Endothelial cell of umbilical vein (primary cell): ENCODE results near the gene TEDC2. TPM values are rescaled to one million over a fixed set of nuclear protein-coding genes. Genes with fewer than 3 reads are reported as not detected.
A peak's percentile ranks its signal among the peaks of the same experiment; 100 is the strongest.

Experiments used
- BruUV-seq: library from RNA; stranded (reverse); fragments of 400-500 nt; replicated peaks from 2 replicates; lab custom pipeline; 2021; lab: Mats Ljungman, UMichigan
- CTCF ChIA-PET: fragments of 300-600, 350-600 bp; sonication (Branson Sonifier 250); formaldehyde crosslinking; loops from one replicate; lab custom pipeline; 2021; ENCODE audit warnings: antibody characterized with exemption, inconsistent platforms; lab: Charles Lee
- POLR2A ChIA-PET: fragments of 300-600, 350-600 bp; sonication (Branson Sonifier 250); formaldehyde crosslinking; loops from one replicate; lab custom pipeline; 2021; ENCODE audit warnings: antibody characterized with exemption, inconsistent platforms; lab: Charles Lee
- DNase-seq: peaks from one replicate; pipeline ENCODE4 v3.0.0-alpha.2; 2011; ENCODE audit warnings: low read depth, low spot score
- FAIRE-seq: peaks from 2 replicates; lab custom pipeline; 2011; peaks lifted over from hg19 to GRCh38; lab: Jason Lieb, UNC
- H2AFZ ChIP-seq: 2 replicates; pipeline ENCODE4 v1.6.0; 2012; ENCODE audit warnings: low read depth, low read length, control low read depth, inconsistent platforms
- H3K27ac ChIP-seq: 2 replicates; pipeline ENCODE4 v1.5.1; 2011; ENCODE audit warnings: low read depth, mild to moderate bottlenecking, control low read depth, low read length, moderate library complexity; ENCODE audit not compliant: insufficient read depth
- H3K27me3 ChIP-seq, 2 experiments: 2 replicates each; pipeline versions ENCODE4 v1.6.0 to v1.6.1; 2011; ENCODE audit warnings: low read length in 2 of 2, mixed read lengths in 1 of 2; ENCODE audit not compliant: control insufficient read depth in 2 of 2, insufficient read depth in 2 of 2
- H3K36me3 ChIP-seq, 2 experiments: 2 replicates in 1 of 2; 3 replicates in 1 of 2; pipeline ENCODE4 v1.5.1; 2011; ENCODE audit warnings: low read length in 2 of 2, mild to moderate bottlenecking in 1 of 2, moderate library complexity in 1 of 2; ENCODE audit not compliant: control insufficient read depth in 2 of 2, insufficient read depth in 2 of 2; ENCODE audit errors: extremely low read depth in 1 of 2
- H3K4me1 ChIP-seq: 3 replicates; pipeline ENCODE4 v1.5.1; 2011; ENCODE audit warnings: mild to moderate bottlenecking, low read length; ENCODE audit not compliant: control insufficient read depth, insufficient read depth; ENCODE audit errors: extremely low read depth
- H3K4me2 ChIP-seq: 2 replicates; pipeline ENCODE4 v1.6.1; 2011; ENCODE audit warnings: low read length, control low read depth, mixed read lengths; ENCODE audit not compliant: insufficient read depth
- H3K4me3 ChIP-seq, 3 experiments: fragments of 200-600 bp in 1 of 3; sonication (generic), shearing (Covaris generic) in 1 of 3; replicated peaks in 1 of 3; 2 replicates each; pipeline ENCODE4 v1.5.1; 2011 to 2016; ENCODE audit warnings: control low read depth in 3 of 3, low read length in 3 of 3, mild to moderate bottlenecking in 2 of 3, inconsistent platforms in 1 of 3, low read depth in 1 of 3, moderate library complexity in 1 of 3; ENCODE audit not compliant: insufficient read depth in 1 of 3
- H3K79me2 ChIP-seq: 2 replicates; pipeline ENCODE4 v1.6.0; 2012; ENCODE audit warnings: low read length, inconsistent platforms; ENCODE audit not compliant: control insufficient read depth, insufficient read depth
- H3K9ac ChIP-seq: replicated peaks from 2 replicates; pipeline ENCODE3; 2011; ENCODE audit warnings: low read length, control low read depth; ENCODE audit not compliant: insufficient read depth; ENCODE audit errors: extremely low read depth
- H3K9me1 ChIP-seq: replicated peaks from 3 replicates; pipeline ENCODE4 v1.6.0; 2011; ENCODE audit warnings: mild to moderate bottlenecking, low read length; ENCODE audit not compliant: control insufficient read depth, insufficient read depth; ENCODE audit errors: extremely low read depth
- H3K9me3 ChIP-seq: replicated peaks from 2 replicates; pipeline ENCODE4 v1.5.1; 2012; ENCODE audit warnings: low read length, inconsistent platforms; ENCODE audit not compliant: control insufficient read depth, insufficient read depth
- H4K20me1 ChIP-seq: replicated peaks from 2 replicates; pipeline ENCODE3; 2011; ENCODE audit warnings: mild to moderate bottlenecking, low read length; ENCODE audit not compliant: control insufficient read depth, insufficient read depth; ENCODE audit errors: extremely low read depth
- CTCF ChIP-seq, 2 donors: IDR thresholded peaks; 1 replicate in 1 of 2; 2 replicates in 1 of 2; pipeline ENCODE4 v1.5.1; 2011; ENCODE audit warnings: low read length in 2 of 2, mild to moderate bottlenecking in 2 of 2, moderate library complexity in 2 of 2, control low read depth in 1 of 2, inconsistent platforms in 1 of 2, low read depth in 1 of 2; ENCODE audit not compliant: insufficient read depth in 1 of 2; ENCODE audit errors: extremely low read depth in 1 of 2
- EZH2 ChIP-seq: IDR thresholded peaks from 2 replicates; pipeline ENCODE4 v1.6.1; 2012; ENCODE audit warnings: borderline replicate concordance, low read depth, mild to moderate bottlenecking, moderate library complexity, low read length, inconsistent platforms; ENCODE audit not compliant: severe bottlenecking
- FOS ChIP-seq: IDR thresholded peaks from 2 replicates; pipeline ENCODE4 v1.6.1; 2011; ENCODE audit warnings: mild to moderate bottlenecking, low read length, moderate library complexity, borderline replicate concordance; ENCODE audit not compliant: insufficient read depth
- GATA2 ChIP-seq: IDR thresholded peaks from 2 replicates; pipeline ENCODE4 v1.7.0; 2011; ENCODE audit warnings: low read depth, mild to moderate bottlenecking, moderate library complexity, mixed read lengths, low read length; ENCODE audit not compliant: insufficient read length, insufficient read depth
- JUN ChIP-seq: IDR thresholded peaks from 2 replicates; pipeline ENCODE4 v1.6.1; 2011; ENCODE audit warnings: borderline replicate concordance, low read depth; ENCODE audit not compliant: insufficient read length, insufficient read depth
- MYC ChIP-seq: IDR thresholded peaks from one replicate; pipeline ENCODE4 v1.6.1; 2011; ENCODE audit warnings: mild to moderate bottlenecking, low read depth, low read length
- POLR2A ChIP-seq: IDR thresholded peaks from 2 replicates; pipeline ENCODE4 v1.6.1; 2012; ENCODE audit warnings: low read depth, mild to moderate bottlenecking, control low read depth, low read length
- POLR2AphosphoS5 ChIP-seq: IDR thresholded peaks from 2 replicates; pipeline ENCODE4 v1.6.1; 2012; ENCODE audit warnings: low read depth, mild to moderate bottlenecking, control low read depth, low read length, moderate library complexity; ENCODE audit not compliant: insufficient read depth
- dilution Hi-C: fragments of 300-500 bp; cut with MboI; formaldehyde crosslinking; loops from one replicate; pipeline ENCODE4 v1.15.0; 2019; ENCODE audit warnings: low sequenced_read_pairs; ENCODE audit not compliant: extremely low pct_ligation_motif_present
- intact Hi-C: fragments of 100-400 bp; cut with micrococcal nuclease; formaldehyde crosslinking; loops from one replicate; pipeline ENCODE4 v1.10.0; 2022
- polyA plus RNA-seq, 4 experiments: library from polyadenylated mRNA; depleted of rRNA in 3 of 4; stranded (reverse) in 3 of 4; unstranded in 1 of 4; fragments of >200 nt; gene quantifications; 2 replicates each; pipeline versions ENCODE4 v1.2.1 to v1.2.3, GENCODE V29; 2011 to 2012; ENCODE audit warnings: missing spikeins in 1 of 4
- total RNA-seq: library from RNA; stranded (reverse); gene quantifications from 2 replicates; pipeline ENCODE4 v1.2.3, GENCODE V29; 2021
- TF ChIP-seq, protein P1 (sequence below): IDR thresholded peaks from 2 replicates; pipeline ENCODE4 v1.6.1; 2011; ENCODE audit not compliant: insufficient read depth, insufficient read length

The TEDC2 gene
- total and polyA plus RNA-seq, 2 donors (not counting 3 experiments of a cell fraction or from before 2014, with no cell fraction given) = 7.6 to 12.7 TPM

GRCh38 chr16:2473999-2474876 lies 14.3 kb downstream of the TEDC2 start:
- Histone ChIP-seq H2AFZ (peak overlapping the region; percentile 83), H3K4me3 (peak overlapping the region; percentile 11 to 72 (median 33)), H3K9me3 (no peaks in the 10 kb centered on the region), H4K20me1 (no peaks in the 10 kb centered on the region), H3K27ac (peak overlapping the region; percentile 8), H3K27me3 (peaks cover 15 to 22% of the 10 kb centered on the region in 2 experiments), H3K4me2 (peak overlapping the region; percentile 90), H3K9me1 (no peaks in the 10 kb centered on the region), H3K79me2 (peaks cover 9% of the 10 kb centered on the region), H3K4me1 (peaks cover 10% of the 10 kb centered on the region), H3K9ac (peak overlapping the region; percentile 53), H3K36me3 (no peaks in the 10 kb centered on the region)
- DNase-seq (peak; percentile 44), FAIRE-seq (peak; percentile 67)
- dilution Hi-C loops = no loop called here
- intact Hi-C loops = loop anchor here (1.0 to 2.0 kb wide), 2 partner anchors 14 to 27 kb away; partner anchors contain the start of gene TEDC2
- ChIA-PET CTCF (interaction anchor here (0.9 to 2.8 kb wide), 5 partner anchors 12 to 177 kb away, joined by 3 to 10 read pairs (median 6); partner anchors contain the start of gene TEDC2), POLR2A (no interaction called here)
- no TSS peak for BruUV-seq
- TF ChIP-seq POLR2A (no peak), MYC (no peak), FOS (no peak), POLR2AphosphoS5 (peak; percentile 49), CTCF (IDR thresholded peaks at IDR 0.05; ENCODE audit: extremely low read depth in 1 of 2, insufficient read depth in 1 of 2, low read depth in 1 of 2, low read length in 2 of 2) (peak; percentile 38 to 45), JUN (no peak), EZH2 (peak; percentile 50), GATA2 (no peak)
- TF ChIP-seq, protein P1, sequence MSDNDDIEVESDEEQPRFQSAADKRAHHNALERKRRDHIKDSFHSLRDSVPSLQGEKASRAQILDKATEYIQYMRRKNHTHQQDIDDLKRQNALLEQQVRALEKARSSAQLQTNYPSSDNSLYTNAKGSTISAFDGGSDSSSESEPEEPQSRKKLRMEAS = no peak
